ENCODE measurements around the gene MBP.
A peak's percentile ranks its signal among the peaks of the same experiment; 100 is the strongest.

The MBP gene

DNA sequence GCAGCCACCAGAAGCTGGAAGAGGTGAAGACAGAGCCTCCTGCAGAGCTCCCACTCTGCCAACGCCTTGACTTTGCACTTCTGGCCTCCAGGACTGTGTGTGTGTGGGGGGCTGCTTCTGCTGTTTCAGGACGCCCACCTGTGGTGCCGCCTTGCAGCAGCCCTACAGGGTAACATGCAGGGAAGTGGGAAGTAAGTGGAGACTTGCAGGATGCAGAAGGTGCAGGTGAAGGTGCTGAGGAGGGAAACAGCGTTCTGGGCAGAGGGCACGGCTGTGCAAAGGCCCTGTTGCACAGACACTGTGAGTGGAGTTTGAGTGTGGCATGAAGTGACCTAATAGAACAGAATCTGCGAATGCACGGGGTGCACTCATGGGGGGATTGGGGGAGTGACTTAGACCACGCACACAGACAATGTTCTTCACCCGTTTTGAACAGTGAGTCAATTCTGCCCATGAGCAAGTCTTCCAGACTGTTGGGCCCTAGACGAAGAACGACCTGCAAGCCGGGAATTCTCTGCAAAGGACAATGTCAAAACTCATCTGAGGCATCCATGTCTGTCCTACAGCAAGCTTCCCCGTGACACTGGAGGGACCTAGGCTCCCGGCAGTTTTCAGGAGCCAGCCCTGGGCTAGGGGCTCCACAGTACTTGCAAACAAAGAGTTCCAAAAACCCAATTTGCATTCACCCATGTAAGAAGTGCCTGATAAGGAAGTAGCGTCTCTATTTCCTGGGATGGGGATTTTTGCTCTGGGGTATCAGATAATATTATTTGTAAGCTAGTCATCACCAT is 19.0 kb downstream of the MBP start:
- no peak for DNase-seq

DNA sequence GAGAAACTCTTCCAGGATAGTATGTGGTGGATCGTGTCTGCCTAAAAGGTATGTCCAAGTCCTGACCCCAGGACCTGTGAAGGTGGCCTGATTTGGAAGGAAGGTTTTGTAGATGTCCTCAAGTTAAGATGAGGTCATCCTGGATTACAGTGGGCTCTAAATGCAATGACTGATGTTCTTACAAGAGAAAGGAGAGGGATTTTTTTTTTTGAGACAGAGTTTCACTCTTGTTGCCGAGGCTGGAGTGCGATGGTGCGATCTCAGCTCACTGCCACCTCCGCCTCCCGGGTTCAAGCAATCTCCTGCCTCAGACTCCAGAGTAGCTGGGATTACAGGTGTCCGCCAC is 19.9 kb downstream of the MBP start:
- no peak for DNase-seq

DNA sequence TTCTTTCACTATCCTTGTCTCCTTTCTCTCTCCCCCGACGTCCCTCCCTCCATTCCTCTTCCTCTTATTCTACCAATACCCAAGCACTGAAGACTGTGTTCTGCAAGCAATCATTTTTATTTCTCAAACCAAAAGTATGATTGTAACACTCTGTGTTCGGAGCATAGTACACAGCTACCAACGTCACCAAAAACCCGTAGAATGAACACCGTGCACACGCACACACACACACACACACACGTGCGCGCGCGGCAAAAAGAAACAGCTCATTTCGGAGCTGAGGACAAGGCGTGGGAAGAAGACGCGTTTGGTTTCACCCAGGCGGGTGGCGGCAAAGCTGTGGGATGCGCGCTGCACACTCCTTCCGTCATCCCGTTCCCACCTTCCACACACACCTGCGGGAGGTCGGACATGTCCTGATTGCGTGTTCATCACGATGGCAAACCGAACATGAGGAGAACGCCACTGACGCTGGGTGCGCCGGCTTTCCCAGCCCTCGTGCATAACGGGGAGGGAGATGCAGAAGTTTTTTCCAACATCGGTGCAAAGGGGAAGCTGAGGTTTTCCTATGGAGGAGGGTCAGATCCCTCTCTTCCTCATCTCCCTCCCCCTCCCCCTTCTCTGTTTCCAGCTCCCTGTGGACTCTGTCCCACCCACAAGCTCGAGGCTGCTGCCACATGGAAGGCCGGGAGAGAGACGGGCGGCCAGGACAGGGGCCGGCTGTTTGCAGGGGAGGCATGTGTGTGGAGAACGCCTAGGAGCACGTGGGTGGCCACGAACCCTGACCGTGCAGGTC is 20.4 kb downstream of the MBP start:
- no peak for DNase-seq

DNA sequence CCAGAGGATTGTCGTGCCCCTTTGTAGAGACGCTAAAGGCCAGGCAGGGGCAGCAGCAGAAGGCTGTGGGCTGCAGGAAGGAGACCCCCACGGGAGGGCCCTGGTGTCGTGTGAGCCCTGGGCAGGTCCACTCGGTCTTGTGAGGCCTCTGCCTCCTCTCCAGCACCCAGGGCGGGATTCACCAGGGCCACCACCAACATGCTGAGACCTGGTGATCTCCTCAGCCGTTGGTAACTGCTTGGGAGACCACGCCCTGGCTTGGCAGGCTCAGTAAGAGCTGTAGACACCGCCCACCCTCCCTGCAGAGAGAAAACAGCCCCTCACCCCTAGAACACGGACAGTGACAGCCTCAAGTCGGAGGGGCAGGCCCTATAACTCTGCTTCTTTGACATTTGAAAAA is 21.1 kb downstream of the MBP start:
- DNase-seq: no peak

DNA sequence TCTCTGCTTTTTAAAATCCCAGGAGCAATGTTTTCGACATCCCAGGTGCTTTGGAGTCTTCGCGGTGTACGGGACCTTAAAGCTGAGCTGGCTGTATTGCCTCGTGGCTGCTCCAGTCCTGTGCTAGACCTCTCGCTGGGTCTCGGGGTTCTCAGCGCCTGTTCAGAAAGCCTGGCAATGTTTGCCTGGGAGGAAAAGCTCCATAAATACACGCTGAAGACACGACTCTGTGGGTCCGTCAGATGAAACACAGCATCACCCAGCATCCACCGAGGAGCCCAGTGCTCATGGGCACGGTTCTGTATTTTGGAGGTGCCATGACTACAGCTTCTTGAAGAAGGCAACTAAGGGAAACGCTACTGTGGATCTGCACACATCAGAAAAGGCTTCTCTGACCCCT is 21.6 kb downstream of the MBP start:
- DNase-seq: no peak

DNA sequence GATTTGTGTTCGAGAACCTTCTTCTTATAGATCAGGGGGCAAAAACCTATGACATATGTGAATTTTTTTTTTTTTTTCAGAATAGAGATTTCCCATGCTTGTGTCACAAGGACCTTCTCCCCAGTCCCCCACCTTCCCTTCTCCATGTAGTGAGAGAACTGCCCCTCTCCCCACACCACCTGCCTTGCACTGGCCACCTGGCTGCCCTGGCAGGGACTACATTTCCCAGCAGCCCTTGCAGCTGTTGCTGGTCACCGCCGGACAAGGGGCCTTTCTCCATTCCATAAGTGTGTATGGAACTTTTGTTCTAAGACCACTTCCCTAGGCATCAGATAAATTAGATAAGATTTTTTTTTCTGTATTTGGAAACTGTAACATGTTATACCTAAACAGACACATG is 22.2 kb downstream of the MBP start:
- DNase-seq: no peak

GRCh38 chr18:77109648-77110019 is 22.9 kb downstream of the MBP start:
- no peak for DNase-seq

- DNase-seq: no peak
These were observed 23.5 kb downstream of the MBP start for GRCh38 chr18:77108821-77109647.

DNA sequence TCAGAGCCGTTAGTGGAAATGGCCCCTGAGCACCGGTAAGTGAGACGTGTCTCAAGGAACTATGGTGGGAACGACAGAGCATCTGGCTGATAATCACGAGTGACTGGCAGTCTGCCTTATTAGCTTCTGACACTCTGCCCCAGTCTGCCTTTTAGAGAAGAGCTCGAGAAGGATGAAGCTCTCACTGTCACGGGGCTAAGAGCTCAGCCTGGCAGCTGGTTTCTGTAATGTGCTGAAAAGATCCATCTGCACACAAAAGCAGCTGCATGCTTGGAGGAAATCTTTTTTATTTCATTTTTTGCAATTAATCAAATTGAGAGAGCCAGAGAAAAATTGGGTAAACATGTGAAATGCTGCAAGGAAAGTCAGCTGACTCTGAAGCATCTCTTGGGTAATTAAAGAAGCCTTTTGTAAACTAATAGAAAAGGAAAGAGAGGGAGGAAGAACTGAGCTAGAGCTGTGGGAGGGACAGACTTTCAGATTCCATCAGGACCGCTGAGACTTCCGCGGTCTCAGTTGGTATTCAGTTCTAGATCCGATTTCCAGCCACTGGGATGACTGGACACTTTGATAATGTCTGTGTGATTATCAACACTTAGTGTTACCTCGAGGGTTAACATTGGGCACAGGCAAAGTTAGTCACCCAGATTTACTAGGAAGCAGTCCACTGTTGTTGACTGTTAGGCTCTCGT is 24.4 kb downstream of the MBP start:
- no peak for DNase-seq

- DNase-seq: no peak
These were observed 25.3 kb downstream of the MBP start for GRCh38 chr18:77107292-77107691.

DNA sequence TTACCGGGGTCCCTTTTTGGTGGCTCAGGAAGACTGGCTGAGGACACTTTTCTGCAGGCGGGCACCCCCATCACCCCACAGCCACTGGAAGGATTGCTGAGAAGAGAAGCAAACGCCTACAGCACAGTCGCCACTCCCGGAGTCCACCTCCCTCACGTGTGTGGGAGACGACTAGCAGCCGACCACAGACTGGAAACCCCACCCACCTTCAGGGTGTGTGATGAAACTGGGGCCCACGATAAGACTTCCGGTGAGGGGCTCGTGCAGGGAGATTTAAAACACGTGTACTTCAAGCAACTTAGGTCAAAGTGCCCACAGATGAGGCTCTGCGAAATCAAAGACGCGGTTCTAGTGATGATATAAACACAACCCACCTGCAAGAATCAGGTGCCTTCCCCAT is 26.3 kb downstream of the MBP start:
- DNase-seq: peak; percentile 55 to 85

DNA sequence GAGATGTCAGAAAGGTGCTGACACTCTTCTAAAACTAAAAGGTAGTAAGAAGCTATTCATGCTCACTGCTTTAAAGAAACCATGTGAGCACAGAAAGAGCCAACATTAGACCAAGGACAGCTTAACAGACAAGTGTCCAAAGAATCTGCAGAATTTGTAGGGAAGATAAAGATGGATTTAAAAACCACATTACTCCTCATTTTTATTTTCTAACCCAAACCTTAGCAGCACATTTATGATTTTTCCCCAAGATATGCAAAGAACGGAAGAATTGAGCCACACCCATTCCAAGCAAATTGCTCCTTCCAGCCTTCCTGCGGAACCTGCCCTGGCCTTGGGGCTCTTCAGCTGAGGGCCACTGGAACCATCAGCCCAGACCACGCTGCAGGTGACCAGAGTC is 26.9 kb downstream of the MBP start:
- no peak for DNase-seq

- DNase-seq: no peak
These were observed 27.6 kb downstream of the MBP start for GRCh38 chr18:77105028-77105427.

DNA sequence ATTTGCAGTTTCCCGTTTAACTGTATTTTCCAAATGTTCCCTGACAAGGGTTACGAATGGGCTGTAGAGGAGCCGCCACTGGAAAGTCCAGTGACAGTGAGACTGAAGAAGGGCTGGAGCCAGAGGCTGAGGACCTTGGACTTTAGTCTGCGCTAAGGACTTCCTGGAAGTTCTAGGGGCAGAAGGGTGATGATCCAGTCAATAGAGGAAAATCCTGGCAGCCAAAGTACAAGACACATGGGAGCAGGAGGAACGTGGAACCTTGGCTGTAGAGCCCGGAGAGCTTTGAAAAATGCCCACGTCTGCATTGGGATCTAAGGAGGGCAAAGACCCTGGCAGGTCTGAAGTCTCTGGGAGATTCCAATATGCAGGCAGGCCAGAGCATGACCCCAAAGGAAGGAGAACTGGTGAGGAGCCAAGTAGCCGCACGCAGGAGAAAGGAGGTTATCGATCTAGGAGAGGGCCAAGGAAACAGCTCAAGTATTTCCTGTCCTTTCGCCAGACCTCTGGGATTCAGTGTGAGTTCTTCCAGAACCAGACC is 28.5 kb downstream of the MBP start:
- DNase-seq: no peak

GRCh38 chr18:77103187-77103850 is 29.3 kb downstream of the MBP start:
- no peak for DNase-seq

DNA sequence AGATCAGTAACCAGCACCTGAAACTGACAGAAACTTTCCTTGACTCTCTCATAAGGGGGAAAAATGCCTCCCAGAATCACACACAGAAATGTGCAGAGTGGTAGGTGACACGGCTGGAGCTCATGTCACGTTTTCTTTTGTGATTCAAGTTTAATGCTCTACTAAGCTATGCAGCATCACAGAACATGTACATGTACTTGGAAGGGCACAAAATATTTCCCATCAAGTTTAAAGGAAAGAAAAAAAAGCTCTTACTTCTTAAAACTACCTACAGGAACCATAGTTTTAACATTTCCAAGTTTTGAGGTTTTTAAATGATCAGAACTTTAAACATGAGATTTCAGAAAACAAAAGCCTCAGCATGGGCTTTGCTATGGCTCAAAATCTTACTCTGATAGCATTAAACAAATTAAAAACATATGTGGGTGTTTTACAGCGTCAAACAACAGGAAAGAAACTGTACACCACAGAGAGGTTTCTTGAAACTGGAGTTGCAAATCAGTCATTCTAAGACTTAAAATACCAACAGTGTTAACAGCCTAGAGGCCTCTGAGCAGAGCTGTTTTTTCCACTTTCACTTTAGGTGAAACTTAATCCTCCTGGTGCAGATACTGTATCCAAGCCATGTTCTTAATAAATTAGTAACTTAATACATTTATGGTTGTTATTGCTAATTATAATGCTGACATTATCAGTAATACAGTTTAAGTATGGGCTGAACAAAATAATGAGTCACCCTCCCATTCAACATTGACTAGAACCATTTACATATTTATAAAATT is 30.1 kb downstream of the MBP start:
- DNase-seq: no peak

- peak; percentile 54 to 59 for DNase-seq
These were observed 30.9 kb downstream of the MBP start for GRCh38 chr18:77101410-77102258.

- DNase-seq: peak in 1 of 2 experiments; percentile 41
These were observed 31.7 kb downstream of the MBP start for GRCh38 chr18:77100751-77101355.

GRCh38 chr18:77099485-77100370 is 32.9 kb downstream of the MBP start:
- DNase-seq: peak; percentile 17 to 35

All from stimulated activated CD4-positive, alpha-beta T cell treated with anti-CD3 and anti-CD28 coated beads, Interleukin-4, amount 100 ng/mL, for 4 hours (primary cell).